OCI-LY7 (cell line): Measurements from ENCODE around the gene TSHZ2.

ENCODE experiments used
- EZH2phosphoT487 ChIP-seq: fragments of 200-600 bp; sonication (generic); IDR thresholded peaks from 2 replicates; pipeline ENCODE4 v1.6.1; 2018; ENCODE audit warnings: low read depth, borderline replicate concordance, mild to moderate bottlenecking, mixed run types, antibody characterized with exemption, low read length, moderate library complexity, mixed read lengths
- TF ChIP-seq, protein P1 (sequence below): fragments of 200-600 bp; sonication (generic); conservative IDR thresholded peaks from 2 replicates; pipeline ENCODE4 v1.5.1; 2014; ENCODE audit warnings: mild to moderate bottlenecking, antibody characterized with exemption, low read length, moderate library complexity, mixed read lengths

DNA sequence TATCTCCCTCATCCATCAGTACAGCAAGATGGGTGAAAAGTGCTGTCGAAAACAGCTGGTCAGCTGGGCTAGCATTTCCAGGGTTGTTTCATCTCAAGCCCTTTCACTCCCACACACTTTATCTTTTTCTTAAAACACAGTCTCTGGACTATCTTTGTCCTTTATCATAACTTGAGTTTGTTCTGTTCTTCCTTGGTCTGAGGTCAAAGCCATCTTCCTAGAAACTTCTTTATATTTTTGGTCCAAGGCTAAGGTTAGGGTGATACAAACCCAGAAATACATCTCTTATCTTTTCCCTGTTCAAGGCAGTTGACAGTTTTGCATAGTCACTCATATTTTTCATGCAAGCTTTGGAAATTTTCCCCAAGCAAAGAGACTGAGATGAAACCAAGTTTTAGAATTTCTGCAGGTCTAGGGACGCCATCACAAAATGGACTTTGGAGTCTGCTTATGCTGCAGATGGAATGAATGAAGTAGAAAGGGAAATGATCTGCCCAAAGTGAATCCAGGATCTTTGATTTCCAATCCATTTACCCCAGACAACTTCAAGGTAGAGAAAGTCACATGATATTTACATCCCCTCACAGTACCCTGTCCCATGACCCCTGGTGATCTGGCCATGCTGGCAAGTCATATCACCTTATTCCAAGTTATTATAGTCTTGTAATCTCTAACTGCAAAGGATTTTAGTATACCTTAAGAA lies 324.4 kb downstream of the TSHZ2 start:
- no peak for TF ChIP-seq EZH2phosphoT487
- TF ChIP-seq, protein P1, sequence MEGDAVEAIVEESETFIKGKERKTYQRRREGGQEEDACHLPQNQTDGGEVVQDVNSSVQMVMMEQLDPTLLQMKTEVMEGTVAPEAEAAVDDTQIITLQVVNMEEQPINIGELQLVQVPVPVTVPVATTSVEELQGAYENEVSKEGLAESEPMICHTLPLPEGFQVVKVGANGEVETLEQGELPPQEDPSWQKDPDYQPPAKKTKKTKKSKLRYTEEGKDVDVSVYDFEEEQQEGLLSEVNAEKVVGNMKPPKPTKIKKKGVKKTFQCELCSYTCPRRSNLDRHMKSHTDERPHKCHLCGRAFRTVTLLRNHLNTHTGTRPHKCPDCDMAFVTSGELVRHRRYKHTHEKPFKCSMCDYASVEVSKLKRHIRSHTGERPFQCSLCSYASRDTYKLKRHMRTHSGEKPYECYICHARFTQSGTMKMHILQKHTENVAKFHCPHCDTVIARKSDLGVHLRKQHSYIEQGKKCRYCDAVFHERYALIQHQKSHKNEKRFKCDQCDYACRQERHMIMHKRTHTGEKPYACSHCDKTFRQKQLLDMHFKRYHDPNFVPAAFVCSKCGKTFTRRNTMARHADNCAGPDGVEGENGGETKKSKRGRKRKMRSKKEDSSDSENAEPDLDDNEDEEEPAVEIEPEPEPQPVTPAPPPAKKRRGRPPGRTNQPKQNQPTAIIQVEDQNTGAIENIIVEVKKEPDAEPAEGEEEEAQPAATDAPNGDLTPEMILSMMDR, result no peak
